ENCODE data around the gene MEX3C. TPM values are rescaled to one million over a fixed set of nuclear protein-coding genes. Genes with fewer than 3 reads are reported as not detected.

Gene MEX3C
- polyA plus RNA-seq (ENCODE audit: low read depth in 6 of 6): 10 to 100 TPM in 2 of 6 donors, 1 to 10 TPM in 4; 6.6 to 13.4 (median 8.7) TPM

DNA sequence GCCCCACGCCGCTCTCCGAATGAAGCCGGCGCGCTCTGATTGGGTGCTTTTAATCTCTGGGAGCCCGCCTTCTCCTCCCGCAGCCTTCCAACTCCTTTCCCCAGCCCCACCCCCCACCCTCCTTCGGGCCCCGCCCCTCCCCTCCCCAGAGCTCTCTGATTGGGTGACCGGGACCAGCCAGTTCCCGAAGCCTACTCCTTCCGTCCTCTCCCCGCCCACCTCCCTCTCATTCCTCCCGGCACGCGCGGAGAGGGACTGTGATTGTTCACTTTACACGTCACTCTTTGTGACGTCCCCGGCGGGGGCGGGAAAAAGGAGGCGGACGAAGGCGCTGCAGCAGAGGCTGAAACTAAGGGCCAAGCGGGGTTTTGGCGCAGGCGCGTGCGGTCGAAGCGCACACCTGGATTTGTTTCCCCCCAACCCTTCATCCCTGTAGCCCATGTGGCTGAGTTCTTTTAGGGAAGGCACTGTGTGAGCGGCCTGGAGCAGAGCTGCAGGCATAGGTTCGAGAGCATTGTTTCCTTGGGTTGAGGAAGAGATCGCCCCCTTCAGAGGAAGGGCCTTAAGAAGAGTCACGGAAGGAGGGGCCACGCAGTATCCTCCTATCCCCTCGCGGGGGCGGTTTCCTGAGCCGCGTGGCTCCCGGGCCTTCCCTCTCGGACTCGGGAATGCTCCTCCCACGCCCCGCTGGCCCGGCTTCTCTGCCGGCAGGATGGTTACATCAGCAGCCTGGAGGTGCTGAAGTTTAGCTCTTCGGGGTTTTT lies at the start of gene MEX3C:
TSS of gene MEX3C (minus strand) at position 21 of the 764 bp plus-strand sequence. CDS start 361 bp downstream, outside the sequence.
- Mint-ChIP-seq H3K4me3 (peak within 1 kb of the TSS; percentile 80 to 99 (median 97)), H3K36me3 (no peaks in the 10 kb centered on the region), H3K27ac (peak within 1 kb of the TSS; percentile 79 to 99 (median 98)), H3K4me1 (peaks cover 27 to 38% (median 35%) of the 10 kb centered on the region in 3 donors), H3K9me3 (peaks cover 0 to 3% (median 0%) of the 10 kb centered on the region in 7 donors), H3K27me3 (no peaks in the 10 kb centered on the region)
- DNase-seq: peak; percentile 99
- ATAC-seq (ENCODE audit: low read depth in 2 of 2): peak; percentile 74 to 75

- ATAC-seq (ENCODE audit: low read depth in 2 of 2) (no peak), DNase-seq (no peak)
- H3K9me3 Mint-ChIP-seq: no peaks in the 10 kb centered on the region
- no peak overlapping the region for H3K27ac Mint-ChIP-seq
- H3K4me3 Mint-ChIP-seq: no peak overlapping the region
- H3K4me1 Mint-ChIP-seq: no peaks in the 10 kb centered on the region
- no peaks in the 10 kb centered on the region for H3K36me3 Mint-ChIP-seq
- peaks cover 0 to 8% (median 6%) of the 10 kb centered on the region in 3 donors for H3K27me3 Mint-ChIP-seq
These were observed 43.7 kb upstream of the MEX3C start for GRCh38 chr18:51241226-51241625.

- DNase-seq: no peak
- Mint-ChIP-seq H3K4me1 (no peaks in the 10 kb centered on the region), H3K4me3 (no peak overlapping the region), H3K27me3 (peaks cover 4 to 24% (median 10%) of the 10 kb centered on the region in 3 donors), H3K27ac (no peak overlapping the region), H3K9me3 (no peaks in the 10 kb centered on the region), H3K36me3 (no peaks in the 10 kb centered on the region)
- ATAC-seq (ENCODE audit: low read depth in 2 of 2): no peak
These were observed 38.7 kb upstream of the MEX3C start for GRCh38 chr18:51236225-51236624.

DNA sequence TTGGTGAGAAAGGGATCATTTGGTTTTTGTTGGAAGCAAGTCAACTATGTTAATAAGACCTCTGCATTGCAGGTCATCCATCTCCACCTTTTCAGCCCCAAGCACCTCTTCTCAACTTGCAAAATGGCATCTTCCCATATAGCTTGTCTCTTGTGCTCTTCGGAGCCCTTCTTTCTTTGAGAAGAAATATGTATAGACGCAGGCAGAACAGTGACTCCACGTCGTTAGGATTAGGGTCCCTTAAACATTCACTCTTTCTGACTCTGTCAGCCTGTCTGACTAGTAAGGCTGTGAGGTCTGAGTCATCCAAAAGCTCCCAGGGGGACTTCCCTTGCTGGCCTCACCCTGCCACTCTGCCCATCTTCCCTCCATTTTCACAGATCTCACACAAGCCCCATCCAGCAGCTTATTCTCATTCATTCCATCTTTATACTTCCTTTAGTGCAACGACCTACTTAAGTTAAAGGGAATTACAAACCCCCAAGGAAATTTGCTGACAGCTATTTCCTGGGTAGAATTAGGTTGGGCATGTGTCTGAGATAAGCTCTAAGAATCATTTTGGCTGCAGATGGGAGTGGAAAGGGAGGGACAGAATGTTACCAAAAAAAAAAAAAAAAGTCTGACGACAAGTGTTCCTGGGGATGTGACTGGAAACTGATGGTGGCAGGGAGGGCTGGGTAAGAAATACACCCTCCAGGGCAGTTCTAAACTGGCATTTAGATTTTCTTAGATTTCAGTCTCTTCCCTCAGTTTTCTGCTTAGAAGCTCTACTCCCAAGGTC lies 37.7 kb upstream of the MEX3C start:
- Mint-ChIP-seq H3K9me3 (no peaks in the 10 kb centered on the region), H3K27ac (no peak overlapping the region), H3K4me1 (no peaks in the 10 kb centered on the region), H3K4me3 (no peak overlapping the region), H3K27me3 (peaks cover 4 to 24% (median 10%) of the 10 kb centered on the region in 3 donors), H3K36me3 (no peaks in the 10 kb centered on the region)
- DNase-seq (no peak), ATAC-seq (ENCODE audit: low read depth in 2 of 2) (no peak)

GRCh38 chr18:51234117-51235008 lies 36.9 kb upstream of the MEX3C start:
- DNase-seq (no peak), ATAC-seq (ENCODE audit: low read depth in 2 of 2) (no peak)
- Mint-ChIP-seq H3K4me3 (no peak overlapping the region), H3K4me1 (no peaks in the 10 kb centered on the region), H3K36me3 (no peaks in the 10 kb centered on the region), H3K27ac (peak overlapping the region in 1 of 6 donors; percentile 59), H3K9me3 (peaks cover 0 to 4% (median 0%) of the 10 kb centered on the region in 7 donors), H3K27me3 (peaks cover 4 to 24% (median 10%) of the 10 kb centered on the region in 3 donors)

GRCh38 chr18:51229328-51229727 lies 31.8 kb upstream of the MEX3C start:
- H3K4me3 Mint-ChIP-seq: no peak overlapping the region
- DNase-seq: no peak
- ATAC-seq (ENCODE audit: low read depth in 2 of 2): no peak
- H3K27me3 Mint-ChIP-seq: peaks cover 8 to 18% (median 15%) of the 10 kb centered on the region in 3 donors
- H3K27ac Mint-ChIP-seq: no peak overlapping the region
- H3K36me3 Mint-ChIP-seq: no peaks in the 10 kb centered on the region
- peaks cover 0 to 9% (median 1%) of the 10 kb centered on the region in 7 donors for H3K9me3 Mint-ChIP-seq
- no peaks in the 10 kb centered on the region for H3K4me1 Mint-ChIP-seq

DNA sequence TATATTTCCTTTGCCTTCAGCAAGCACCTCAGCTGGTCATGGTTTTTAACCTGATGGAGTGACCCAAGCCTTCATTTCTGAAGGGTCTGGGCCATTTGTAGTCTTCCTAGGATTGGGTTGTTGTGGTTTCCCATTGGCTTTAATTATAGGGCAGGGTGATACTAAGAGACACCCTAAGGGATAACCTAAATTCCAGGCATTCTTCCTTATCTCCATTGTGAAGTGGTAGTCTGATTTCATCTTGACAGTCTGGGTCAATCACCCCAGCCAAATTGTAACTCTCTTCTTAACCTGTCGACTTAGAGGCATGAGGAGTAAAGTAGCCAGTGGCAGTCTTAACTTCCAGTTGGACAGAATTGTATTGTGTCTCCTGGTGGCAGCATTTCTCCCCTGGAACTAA lies 30.2 kb upstream of the MEX3C start:
- Mint-ChIP-seq H3K27me3 (peaks cover 4 to 11% (median 6%) of the 10 kb centered on the region in 3 donors), H3K9me3 (peaks cover 0 to 9% (median 2%) of the 10 kb centered on the region in 7 donors), H3K27ac (no peak overlapping the region), H3K4me3 (no peak overlapping the region), H3K4me1 (no peaks in the 10 kb centered on the region), H3K36me3 (peaks cover 0 to 5% of the 10 kb centered on the region in 2 donors)
- ATAC-seq (ENCODE audit: low read depth in 2 of 2) (no peak), DNase-seq (no peak)

GRCh38 chr18:51226587-51227350 lies 29.3 kb upstream of the MEX3C start:
- Mint-ChIP-seq H3K4me1 (no peaks in the 10 kb centered on the region), H3K9me3 (peaks cover 0 to 14% (median 4%) of the 10 kb centered on the region in 7 donors), H3K27me3 (peaks cover 7 to 9% (median 7%) of the 10 kb centered on the region in 3 donors), H3K36me3 (peaks cover 2 to 11% of the 10 kb centered on the region in 2 donors), H3K4me3 (no peak overlapping the region), H3K27ac (no peak overlapping the region)
- DNase-seq (no peak), ATAC-seq (ENCODE audit: low read depth in 2 of 2) (no peak)

DNA sequence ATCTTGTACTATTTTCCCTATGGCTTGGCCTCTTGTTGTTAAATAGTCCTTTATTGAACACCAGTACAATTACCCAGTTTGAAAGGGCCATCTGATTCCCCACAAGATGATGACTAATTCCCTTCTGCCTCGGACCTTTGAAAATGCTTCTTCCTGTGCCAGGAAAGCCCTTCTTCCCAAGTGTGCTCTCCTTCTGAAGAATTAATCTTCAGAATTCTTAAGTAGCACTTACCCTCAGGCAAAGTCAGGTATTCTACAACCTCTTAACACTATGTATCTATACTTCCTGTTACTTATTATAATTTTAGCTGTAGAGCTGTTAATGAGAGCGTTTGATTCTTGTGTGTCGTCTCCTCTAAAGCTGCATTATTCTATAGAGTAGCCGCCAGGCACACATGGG lies 28.6 kb upstream of the MEX3C start:
- no peak overlapping the region for H3K27ac Mint-ChIP-seq

DNA sequence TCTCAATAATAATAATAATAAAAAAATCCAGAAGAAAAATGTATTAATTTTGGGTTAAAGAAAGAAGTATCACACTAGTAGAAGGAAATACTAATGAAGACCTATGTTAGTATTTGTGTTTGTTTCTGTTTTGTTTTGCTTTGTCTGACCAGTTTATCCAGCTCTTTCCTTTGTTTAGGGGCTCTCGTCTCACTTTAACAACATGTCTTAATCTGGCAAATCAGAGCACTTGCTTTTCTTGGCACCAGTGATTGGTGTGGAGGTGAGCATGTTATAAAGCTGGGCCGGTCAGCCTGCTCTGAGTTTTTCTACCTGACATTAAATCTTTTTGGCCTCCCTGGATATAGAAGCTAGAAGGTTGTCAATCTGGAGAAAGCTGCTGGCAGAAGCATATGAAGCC lies 15.1 kb upstream of the MEX3C start:
- H3K4me1 Mint-ChIP-seq: peaks cover 3 to 5% (median 4%) of the 10 kb centered on the region in 3 donors
- H3K36me3 Mint-ChIP-seq: no peaks in the 10 kb centered on the region
- H3K27me3 Mint-ChIP-seq: peaks cover 0 to 2% (median 0%) of the 10 kb centered on the region in 3 donors
- DNase-seq (no peak), ATAC-seq (ENCODE audit: low read depth in 2 of 2) (no peak)
- no peak overlapping the region for H3K4me3 Mint-ChIP-seq
- H3K9me3 Mint-ChIP-seq: no peaks in the 10 kb centered on the region
- peak overlapping the region in 1 of 6 donors; percentile 4 for H3K27ac Mint-ChIP-seq

More for the DNA sequence above, 28.6 kb upstream of the MEX3C start:
- peaks cover 9 to 11% of the 10 kb centered on the region in 2 donors for H3K36me3 Mint-ChIP-seq
- DNase-seq: no peak
- H3K4me3 Mint-ChIP-seq: no peak overlapping the region
- H3K4me1 Mint-ChIP-seq: no peaks in the 10 kb centered on the region
- H3K27me3 Mint-ChIP-seq: peaks cover 9 to 14% (median 13%) of the 10 kb centered on the region in 3 donors
- H3K9me3 Mint-ChIP-seq: peaks cover 0 to 16% (median 4%) of the 10 kb centered on the region in 7 donors
- no peak for ATAC-seq (ENCODE audit: low read depth in 2 of 2)

DNA sequence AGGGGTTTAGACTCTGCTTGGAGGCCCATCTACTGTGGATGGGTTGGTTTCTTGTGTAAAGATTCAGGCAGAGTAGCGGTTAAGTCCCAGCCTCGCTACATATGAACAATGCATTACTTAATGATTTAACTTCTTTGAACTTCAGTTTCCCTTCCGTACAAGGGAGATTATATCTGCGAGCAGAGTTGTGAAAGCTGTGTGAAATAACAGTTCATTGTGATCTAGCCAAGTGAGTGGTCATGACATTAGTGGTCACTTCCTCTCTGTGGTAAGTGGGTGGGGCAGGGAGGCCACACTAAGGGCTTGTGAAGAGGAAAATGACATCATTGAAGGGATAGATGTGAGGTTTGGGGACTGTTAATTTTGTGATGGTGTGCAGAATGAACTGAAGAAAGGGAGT lies 14.1 kb upstream of the MEX3C start:
- no peak for DNase-seq
- H3K9me3 Mint-ChIP-seq: no peaks in the 10 kb centered on the region
- no peaks in the 10 kb centered on the region for H3K36me3 Mint-ChIP-seq
- no peak overlapping the region for H3K27ac Mint-ChIP-seq
- no peak for ATAC-seq (ENCODE audit: low read depth in 2 of 2)
- H3K4me1 Mint-ChIP-seq: peaks cover 3 to 5% (median 4%) of the 10 kb centered on the region in 3 donors
- H3K27me3 Mint-ChIP-seq: no peaks in the 10 kb centered on the region
- H3K4me3 Mint-ChIP-seq: no peak overlapping the region

All from naive B cell (primary cell).